K562 (cell line): ENCODE data around the gene PMPCB. TPM values are rescaled to one million over a fixed set of nuclear protein-coding genes. Genes with fewer than 3 reads are reported as not detected.

ENCODE experiments used
- ARHGAP35 ChIP-seq: fragments of 450-650 bp; IDR thresholded peaks from 2 replicates; pipeline ENCODE4 v1.6.1; 2018; ENCODE audit not compliant: partially characterized antibody
- ARID1B ChIP-seq: fragments of 450-650 bp; IDR thresholded peaks from 2 replicates; pipeline ENCODE4 v1.6.1; 2016; ENCODE audit warnings: antibody characterized with exemption, mild to moderate bottlenecking, inconsistent platforms
- BDP1 ChIP-seq: IDR thresholded peaks from 3 replicates; pipeline ENCODE4 v1.6.1; 2011; ENCODE audit not compliant: insufficient read length, insufficient read depth
- C11orf30 ChIP-seq: fragments of 450-650 bp; IDR thresholded peaks from 2 replicates; pipeline ENCODE4 v1.6.1; 2016; ENCODE audit warnings: low read depth, mild to moderate bottlenecking
- EHMT2 ChIP-seq: fragments of 450-650 bp; IDR thresholded peaks from 2 replicates; pipeline ENCODE4 v1.6.1; 2018; ENCODE audit warnings: antibody characterized with exemption
- FOXA3 ChIP-seq, 2 experiments: fragments of 450-650 bp in 1 of 2; sonication (generic) in 1 of 2; formaldehyde crosslinking; IDR thresholded peaks in 1 of 2; conservative IDR thresholded peaks in 1 of 2; 2 replicates each; pipeline versions ENCODE4 v1.4.0 to v1.8.0; 2020 to 2022; ENCODE audit warnings: mild to moderate bottlenecking in 2 of 2, missing genetic modification reagents in 1 of 2
- KAT7 ChIP-seq: sonication (generic); formaldehyde crosslinking; IDR thresholded peaks from 2 replicates; pipeline ENCODE4 v1.8.0; 2022; ENCODE audit warnings: missing genetic modification reagents, mild to moderate bottlenecking, borderline replicate concordance
- KDM1A ChIP-seq, 2 experiments: fragments of 450-650 bp; IDR thresholded peaks; 2 replicates each; pipeline ENCODE4 v1.6.1; 2016; ENCODE audit warnings: mild to moderate bottlenecking in 2 of 2
- MAFG ChIP-seq: fragments of 450-650 bp; conservative IDR thresholded peaks from 2 replicates; pipeline ENCODE4 v1.6.1; 2016; ENCODE audit warnings: missing genetic modification characterization, missing compliant biosample characterization
- MCM5 ChIP-seq: fragments of 450-650 bp; IDR thresholded peaks from 2 replicates; pipeline ENCODE4 v1.6.1; 2016; ENCODE audit warnings: low read depth
- NCOA1 ChIP-seq: fragments of 450-650 bp; IDR thresholded peaks from 2 replicates; pipeline ENCODE4 v1.6.1; 2016; ENCODE audit warnings: low read depth
- NFE2L1 ChIP-seq: fragments of 450-650 bp; IDR thresholded peaks from 2 replicates; pipeline ENCODE4 v1.6.1; 2016; ENCODE audit warnings: missing genetic modification characterization, low read depth, mild to moderate bottlenecking, missing compliant biosample characterization, moderate library complexity, borderline replicate concordance
- NFIC ChIP-seq: fragments of 450-650 bp; IDR thresholded peaks from 2 replicates; pipeline ENCODE4 v1.6.1; 2017; ENCODE audit warnings: mild to moderate bottlenecking, inconsistent platforms
- NFYB ChIP-seq: IDR thresholded peaks from 2 replicates; pipeline ENCODE4 v1.6.1; 2011; ENCODE audit warnings: mild to moderate bottlenecking, moderate library complexity; ENCODE audit not compliant: insufficient read length; ENCODE audit errors: extremely low read depth
- NR3C1 ChIP-seq: sonication (generic); formaldehyde crosslinking; IDR thresholded peaks from 2 replicates; pipeline ENCODE4 v1.8.1; 2022; ENCODE audit warnings: missing genetic modification reagents
- NRF1 ChIP-seq, 2 experiments: fragments of 450-650 bp; IDR thresholded peaks in 1 of 2; conservative IDR thresholded peaks in 1 of 2; 2 replicates each; pipeline ENCODE4 v1.6.1; 2014; ENCODE audit warnings: mild to moderate bottlenecking in 2 of 2
- PTTG1 ChIP-seq: fragments of 450-650 bp; IDR thresholded peaks from 2 replicates; pipeline ENCODE4 v1.6.1; 2016; ENCODE audit warnings: low read depth, mild to moderate bottlenecking, missing genetic modification characterization, missing compliant biosample characterization
- RBFOX2 ChIP-seq: fragments of 200-400 bp; formaldehyde crosslinking; IDR thresholded peaks from 2 replicates; pipeline ENCODE4 v1.6.1; 2017; ENCODE audit warnings: low read depth, mild to moderate bottlenecking, low read length, moderate library complexity
- RBM15 ChIP-seq: fragments of 200-400 bp; formaldehyde crosslinking; IDR thresholded peaks from 2 replicates; pipeline ENCODE4 v1.6.1; 2018; ENCODE audit warnings: mild to moderate bottlenecking, low read length, moderate library complexity; ENCODE audit not compliant: insufficient read depth
- RNF2 ChIP-seq: sonication (generic); IDR thresholded peaks from 2 replicates; pipeline ENCODE4 v1.6.1; 2016
- SAFB ChIP-seq: fragments of 200-400 bp; formaldehyde crosslinking; IDR thresholded peaks from 2 replicates; pipeline ENCODE4 v1.6.1; 2017; ENCODE audit warnings: low read depth, low read length, borderline replicate concordance
- SLC30A9 ChIP-seq: fragments of 250-450 bp; sonication (Bioruptor Pico); IDR thresholded peaks from 2 replicates; pipeline ENCODE4 v1.8.0; 2022; ENCODE audit warnings: mild to moderate bottlenecking, moderate library complexity
- STAT5A ChIP-seq: IDR thresholded peaks from 2 replicates; pipeline ENCODE4 v1.6.1; 2012; ENCODE audit warnings: low read length, inconsistent platforms, borderline replicate concordance
- TAF9B ChIP-seq: fragments of 450-650 bp; IDR thresholded peaks from 2 replicates; pipeline ENCODE4 v1.6.1; 2018; ENCODE audit warnings: mild to moderate bottlenecking; ENCODE audit not compliant: partially characterized antibody
- TBP ChIP-seq: optimal IDR thresholded peaks from 2 replicates; pipeline ENCODE3; 2011; ENCODE audit warnings: low read depth, low read length, improper control_type of control experiment
- USF1 ChIP-seq: sonication (generic); formaldehyde crosslinking; IDR thresholded peaks from 2 replicates; pipeline ENCODE4 v1.9.0; 2022; ENCODE audit warnings: mild to moderate bottlenecking, missing genetic modification reagents
- ZBTB7A ChIP-seq: IDR thresholded peaks from 2 replicates; pipeline ENCODE4 v1.6.1; 2011; ENCODE audit warnings: low read depth, mild to moderate bottlenecking, low read length, moderate library complexity, borderline replicate concordance; ENCODE audit not compliant: control insufficient read depth
- ZEB2 ChIP-seq: fragments of 450-650 bp; IDR thresholded peaks from 2 replicates; pipeline ENCODE4 v1.6.1; 2016
- ZNF175 ChIP-seq: fragments of 200-800 bp; sonication (Bioruptor generic); IDR thresholded peaks from 2 replicates; pipeline ENCODE4 v1.6.1; 2016; ENCODE audit warnings: low read depth, mild to moderate bottlenecking, missing genetic modification characterization, missing compliant biosample characterization
- ZNF23 ChIP-seq: fragments of 250-450 bp; sonication (Bioruptor Pico); IDR thresholded peaks from 2 replicates; pipeline ENCODE4 v1.4.0; 2020; ENCODE audit warnings: mild to moderate bottlenecking
- ZNF76 ChIP-seq: fragments of 250-450 bp; sonication (Bioruptor Pico); IDR thresholded peaks from 2 replicates; pipeline ENCODE4 v1.4.0; 2020; ENCODE audit warnings: mild to moderate bottlenecking, moderate library complexity, borderline replicate concordance
- ZNF830 ChIP-seq: fragments of 250-450 bp; sonication (Bioruptor Pico); IDR thresholded peaks from 2 replicates; pipeline ENCODE4 v1.5.0; 2021; ENCODE audit warnings: mild to moderate bottlenecking
- polyA plus RNA-seq, 8 experiments: library from polyadenylated mRNA; depleted of rRNA in 4 of 8; stranded (reverse) in 5 of 8; unstranded in 3 of 8; fragments of >200 nt; fragmentation: Nextera tagmentation in 2 of 8; fragmentation: Illumina TruSeq in 1 of 8; extraction: Ambion mirVana in 2 of 8; extraction: Trizol in 1 of 8; gene quantifications; 2 replicates each; pipeline versions ENCODE4 v1.2.1 to v1.2.3, GENCODE V29; 2011 to 2014; ENCODE audit warnings: inconsistent platforms in 1 of 8, missing spikeins in 1 of 8
- total RNA-seq, 7 experiments: library from RNA; depleted of rRNA in 6 of 7; stranded (reverse); fragments of >200 nt in 6 of 7; fragmentation: Illumina TruSeq in 2 of 7; extraction: Trizol in 2 of 7; gene quantifications; 2 replicates each; pipeline versions ENCODE4 v1.2.1 to v1.2.3, GENCODE V29; 2011 to 2021; ENCODE audit warnings: low replicate concordance in 1 of 7

The PMPCB gene
- total and polyA plus RNA-seq, 9 of the 15 experiments (the other 6 are each of a cell fraction or from before 2014, with no cell fraction given), result 61.2 to 209 (median 105) TPM

DNA sequence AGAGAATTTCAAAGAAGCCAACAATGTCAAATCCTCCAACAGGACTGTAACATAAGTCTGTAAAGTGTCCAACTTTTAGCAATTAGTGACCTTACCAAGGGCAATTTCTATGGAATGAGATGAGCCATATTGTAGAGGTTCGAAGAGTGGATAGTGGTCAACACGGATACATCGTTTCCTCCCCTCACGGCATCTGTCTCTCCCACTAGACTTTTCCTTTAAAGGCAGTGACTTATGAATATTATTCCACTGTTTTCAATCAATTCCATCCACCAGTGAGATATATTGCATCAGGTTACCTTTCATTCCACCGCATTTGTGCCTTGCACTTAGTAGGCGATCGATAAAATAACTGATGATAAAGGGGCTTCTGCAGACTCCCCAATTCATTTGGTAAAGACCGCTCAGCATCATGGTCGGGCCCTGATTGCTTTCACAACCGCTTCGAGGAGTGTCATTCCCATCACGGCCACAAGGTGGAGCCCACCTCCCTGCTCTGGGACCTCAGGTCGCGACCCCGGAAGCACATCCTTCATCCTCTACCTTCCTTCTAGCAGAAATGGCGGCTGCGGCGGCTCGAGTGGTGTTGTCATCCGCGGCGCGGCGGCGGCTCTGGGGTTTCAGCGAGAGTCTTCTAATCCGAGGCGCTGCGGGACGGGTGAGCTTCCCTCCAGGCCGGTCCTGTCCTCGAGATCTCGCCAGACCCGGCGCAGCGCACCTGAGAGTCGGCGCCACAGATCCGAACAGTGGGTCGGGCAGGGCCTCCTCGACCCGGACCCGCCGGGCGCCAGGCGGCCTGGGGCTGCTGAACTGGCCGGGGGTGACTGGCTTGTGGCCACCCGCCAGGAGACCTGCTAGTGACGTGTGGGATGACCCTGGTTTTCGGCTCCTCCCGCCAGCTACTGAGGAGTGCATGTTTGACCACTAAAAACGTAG, at the start of gene PMPCB (continued):
- no peak for TF ChIP-seq ZNF76 (CRISPR knock-in tag)
- no peak for TF ChIP-seq SAFB
- peak; percentile 92 for TF ChIP-seq TAF9B
- TF ChIP-seq C11orf30, result peak; percentile 95
- no peak for TF ChIP-seq RBM15
- peak; percentile 60; the same call in 1 of the 2 replicates for TF ChIP-seq KAT7 (CRISPR knock-in tag)
- TF ChIP-seq ARID1B, result peak; percentile 40
- no peak for TF ChIP-seq PTTG1
- TF ChIP-seq MCM5, result no peak
- TF ChIP-seq ZNF175 (CRISPR knock-in tag), result no peak
- peak; percentile 62 for TF ChIP-seq RNF2
- no peak for TF ChIP-seq NFYB
- no peak for TF ChIP-seq BDP1
- TF ChIP-seq ZEB2, result peak; percentile 75
- TF ChIP-seq ZBTB7A, result peak; percentile 61; the same call in 1 of the 2 replicates
- TF ChIP-seq SLC30A9 (CRISPR knock-in tag), result no peak
- 0 out of 2 replicates have a peak, but pooled peaks have one; percentile 31 for TF ChIP-seq NCOA1
- no peak for TF ChIP-seq STAT5A
- TF ChIP-seq ZNF830 (CRISPR knock-in tag), result no peak
- peak; percentile 51 to 77 for TF ChIP-seq KDM1A (IDR thresholded peaks at IDR 0.05)
- no peak for TF ChIP-seq FOXA3 (CRISPR knock-in tag; conservative IDR thresholded peaks at IDR 0.05 in 1 of 2, IDR thresholded peaks at IDR 0.05 in 1 of 2)
- TF ChIP-seq ARHGAP35, result no peak
- TF ChIP-seq ZNF23 (CRISPR knock-in tag), result no peak
- TF ChIP-seq EHMT2, result peak; percentile 67; the same call in 1 of the 2 replicates
- TF ChIP-seq MAFG (tag), result no peak
- no peak for TF ChIP-seq USF1 (CRISPR knock-in tag)
- no peak for TF ChIP-seq NR3C1 (CRISPR knock-in tag)
- peak; percentile 47 to 49; a peak in 3 of 4 replicates for TF ChIP-seq NRF1 (conservative IDR thresholded peaks at IDR 0.05 in 1 of 2, IDR thresholded peaks at IDR 0.05 in 1 of 2)
- no peak for TF ChIP-seq NFE2L1 (tag)
- TF ChIP-seq TBP, result peak; percentile 93
- peak; percentile 99 for TF ChIP-seq RBFOX2
- peak; percentile 79 for TF ChIP-seq NFIC
